HG03442 (cell line): ENCODE results near the gene ZBTB7C.

Source experiments
- ATAC-seq: cut with Tn5 transposase; IDR thresholded peaks from one replicate; pipeline ENCODE4 v1.9.1; 2021; ENCODE audit warnings: mild to moderate bottlenecking, moderate library complexity; ENCODE audit not compliant: unreplicated experiment

Gene ZBTB7C

GRCh38 chr18:48219810-48220499, 189.2 kb downstream of the ZBTB7C start:
- ATAC-seq: no peak

DNA sequence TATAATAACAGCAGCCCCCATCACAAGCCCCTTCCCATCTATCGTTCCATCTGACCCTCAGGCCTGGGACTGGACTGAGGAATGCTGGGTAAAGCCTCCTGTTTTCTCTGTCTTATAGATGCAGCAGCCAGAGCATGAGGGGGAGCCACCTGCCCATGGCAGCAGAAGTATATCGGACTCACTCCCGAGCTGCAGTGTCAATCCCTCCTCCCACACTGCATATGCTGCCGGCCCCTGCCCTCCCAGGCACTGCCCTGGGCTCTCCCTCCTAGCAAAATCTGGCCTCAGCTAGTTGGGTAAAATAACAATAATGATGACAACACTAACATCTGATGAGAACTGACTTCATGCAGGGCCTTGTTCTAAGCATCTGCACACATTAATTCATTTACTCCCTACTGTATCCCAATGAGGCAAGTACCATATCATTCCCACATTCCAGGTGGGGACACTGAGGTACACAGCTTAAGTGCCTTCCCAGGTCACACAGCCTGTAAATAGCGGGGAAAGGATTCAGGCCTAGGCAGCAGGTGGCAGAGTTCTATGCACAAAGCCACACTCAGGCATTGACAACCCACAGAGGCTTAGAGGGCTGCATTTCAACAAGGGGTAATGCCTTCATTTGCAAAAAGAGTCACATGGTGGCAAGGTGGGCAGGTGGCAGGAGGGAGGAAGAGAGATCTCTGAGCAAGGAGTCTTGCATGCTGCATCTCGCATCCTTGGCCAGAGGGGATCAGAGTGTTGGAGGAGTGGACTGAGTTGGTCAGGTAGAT, 190.0 kb downstream of the ZBTB7C start:
- no peak for ATAC-seq

- ATAC-seq: no peak
Observed at GRCh38 chr18:48218285-48219022, 190.7 kb downstream of the ZBTB7C start.

DNA sequence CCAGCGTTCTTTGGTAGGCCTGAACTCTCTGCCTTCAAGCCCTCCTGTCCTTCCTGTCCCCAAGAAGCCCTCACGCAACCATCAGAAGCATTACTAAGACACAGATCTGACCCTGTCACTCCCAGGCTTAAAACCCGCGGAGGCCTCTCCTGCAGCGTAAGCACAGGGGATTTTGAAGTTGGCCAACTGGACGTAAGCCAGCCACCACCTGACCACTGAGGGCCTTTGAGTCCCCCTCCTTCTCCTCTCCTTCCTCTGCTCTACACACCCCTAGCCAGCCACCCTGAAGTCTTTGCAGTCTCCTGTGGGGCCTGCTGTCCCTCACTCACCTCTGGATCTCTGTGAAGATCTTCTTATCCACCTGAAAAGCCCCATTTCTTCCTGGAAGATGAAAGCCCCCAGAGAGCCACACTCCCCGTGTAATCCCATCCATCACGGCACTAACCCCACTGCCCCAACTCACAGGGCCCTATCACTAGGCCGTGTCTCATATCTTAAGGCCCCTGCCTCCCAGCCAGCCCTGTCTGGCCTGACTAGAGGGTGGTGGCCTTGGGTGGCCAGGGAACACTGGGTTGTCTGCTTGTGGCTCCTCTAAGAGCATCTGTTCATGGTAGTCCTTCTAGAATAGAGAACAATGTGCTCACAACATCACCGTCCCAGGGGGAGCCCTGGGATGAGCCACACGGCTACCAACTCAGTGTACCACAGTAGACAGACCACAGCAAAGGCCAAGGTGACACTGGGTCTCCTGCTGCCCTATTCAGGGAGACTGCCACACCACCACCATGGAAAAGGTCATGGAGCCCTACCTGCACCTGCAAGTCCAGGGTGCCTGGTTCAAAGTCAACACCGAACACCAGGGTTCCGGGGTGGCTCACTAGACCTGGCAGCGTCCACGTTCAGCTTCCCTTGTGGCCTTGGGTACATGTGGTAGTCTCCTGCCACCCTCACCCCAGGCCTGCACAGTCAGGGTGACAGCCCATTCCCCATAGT, 191.6 kb downstream of the ZBTB7C start:
- no peak for ATAC-seq

DNA sequence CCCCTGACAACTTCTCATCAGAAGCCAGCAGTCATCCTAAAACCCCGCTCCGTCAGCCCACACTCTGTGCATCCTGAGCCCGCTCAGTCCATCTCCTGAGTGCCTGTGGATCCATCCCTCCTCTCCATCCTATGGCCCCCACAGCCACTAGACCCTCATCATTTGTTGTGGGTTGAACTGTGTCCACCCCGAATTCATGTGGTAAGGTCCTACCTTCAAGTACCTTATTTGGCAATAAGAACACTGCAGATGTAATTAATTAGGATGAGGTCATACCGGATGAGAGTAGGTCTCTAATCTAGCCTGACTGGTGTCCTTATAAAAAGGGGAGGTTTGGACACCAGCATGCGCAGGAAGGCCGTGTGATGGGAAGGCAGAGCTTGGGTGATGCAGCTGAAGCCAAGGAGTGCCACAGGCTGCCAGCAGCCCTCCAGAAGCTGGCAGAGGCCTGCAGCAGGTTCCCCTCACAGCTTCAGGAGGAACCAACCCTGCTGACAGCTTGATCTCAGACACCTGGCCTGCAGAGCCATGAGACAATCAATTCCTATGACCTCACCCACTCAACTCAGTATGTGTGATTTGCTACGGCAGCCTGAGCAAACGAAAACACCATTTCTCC, 192.4 kb downstream of the ZBTB7C start:
- no peak for ATAC-seq

- no peak for ATAC-seq
Observed at GRCh38 chr18:48215876-48216638, 193.1 kb downstream of the ZBTB7C start.

GRCh38 chr18:48213791-48214190, 195.4 kb downstream of the ZBTB7C start:
- ATAC-seq: no peak

- no peak for ATAC-seq
Observed at GRCh38 chr18:48208432-48209140, 200.6 kb downstream of the ZBTB7C start.

DNA sequence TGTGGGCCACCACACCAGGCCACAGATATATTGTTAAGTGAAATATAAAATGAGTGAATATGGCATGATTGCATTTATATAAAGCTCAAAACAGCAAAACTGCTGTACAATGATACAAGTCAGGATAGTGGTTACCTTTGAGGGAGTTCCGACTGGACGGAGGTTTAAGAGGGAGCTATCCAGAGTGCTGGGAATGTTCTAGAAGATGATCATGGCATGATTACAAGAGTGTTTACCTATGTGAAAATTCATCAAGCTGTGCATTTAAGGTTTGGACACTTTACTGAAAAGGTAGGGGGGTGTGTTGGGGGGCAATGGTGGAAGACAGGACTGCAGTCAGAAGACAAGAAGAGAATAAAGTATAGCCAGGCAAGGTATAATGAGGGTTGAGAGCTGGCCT, 201.4 kb downstream of the ZBTB7C start:
- ATAC-seq: no peak

DNA sequence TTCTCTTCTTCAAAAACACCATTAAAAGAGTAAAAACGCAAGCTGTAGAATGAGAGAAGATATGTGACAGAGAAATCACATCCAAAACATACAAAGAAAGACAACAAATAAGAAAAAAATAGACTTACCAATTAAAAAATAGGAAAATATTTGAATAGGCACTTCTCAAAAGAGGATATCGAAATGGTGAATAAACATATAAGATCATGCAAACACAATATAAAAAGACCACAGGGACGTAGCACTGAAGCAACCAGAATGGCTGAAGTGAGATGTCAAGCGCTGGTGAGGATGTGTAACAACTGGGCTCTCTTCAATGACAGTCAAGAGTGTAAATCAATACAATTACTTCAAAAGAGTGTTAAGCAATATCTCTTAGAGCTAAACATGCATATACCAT, 202.3 kb downstream of the ZBTB7C start:
- ATAC-seq: no peak

DNA sequence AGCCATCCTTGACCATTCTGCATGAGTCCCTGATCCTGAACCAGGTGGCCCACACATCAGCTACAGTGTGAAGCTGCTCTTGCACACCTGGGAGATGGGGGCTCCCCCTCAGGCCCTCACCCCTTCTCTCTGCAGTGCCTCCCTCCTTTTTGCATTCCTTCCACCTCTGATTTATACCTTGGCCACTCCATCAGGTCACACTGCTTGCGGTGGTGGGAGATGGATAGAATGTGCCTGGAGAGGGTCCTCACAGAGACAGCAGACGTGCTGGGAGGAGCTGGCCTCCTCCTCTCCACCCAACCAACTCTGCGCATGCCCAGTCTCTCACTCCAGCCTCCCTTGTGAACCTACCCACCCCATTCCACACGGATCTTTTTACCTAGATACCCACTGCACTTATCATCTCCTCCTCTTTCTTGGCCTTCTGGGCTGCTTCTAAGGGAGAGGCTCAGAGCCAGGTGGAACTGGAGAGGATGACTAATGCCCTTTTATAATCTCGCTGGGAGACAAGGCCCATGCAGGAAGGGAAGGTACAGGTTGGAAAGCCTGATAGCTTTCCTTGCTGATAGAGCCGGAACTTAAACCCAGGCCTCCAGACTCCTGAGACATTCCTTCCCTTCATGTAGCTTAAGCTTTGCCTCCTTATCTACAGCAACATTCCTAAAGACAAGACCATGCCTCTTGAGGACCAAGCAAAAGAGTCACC, 205.1 kb downstream of the ZBTB7C start:
- no peak for ATAC-seq

GRCh38 chr18:48203288-48203945, 205.8 kb downstream of the ZBTB7C start:
- no peak for ATAC-seq

- no peak for ATAC-seq
Observed at GRCh38 chr18:48202350-48203260, 206.6 kb downstream of the ZBTB7C start.

GRCh38 chr18:48202006-48202348, 207.2 kb downstream of the ZBTB7C start:
- ATAC-seq: no peak

DNA sequence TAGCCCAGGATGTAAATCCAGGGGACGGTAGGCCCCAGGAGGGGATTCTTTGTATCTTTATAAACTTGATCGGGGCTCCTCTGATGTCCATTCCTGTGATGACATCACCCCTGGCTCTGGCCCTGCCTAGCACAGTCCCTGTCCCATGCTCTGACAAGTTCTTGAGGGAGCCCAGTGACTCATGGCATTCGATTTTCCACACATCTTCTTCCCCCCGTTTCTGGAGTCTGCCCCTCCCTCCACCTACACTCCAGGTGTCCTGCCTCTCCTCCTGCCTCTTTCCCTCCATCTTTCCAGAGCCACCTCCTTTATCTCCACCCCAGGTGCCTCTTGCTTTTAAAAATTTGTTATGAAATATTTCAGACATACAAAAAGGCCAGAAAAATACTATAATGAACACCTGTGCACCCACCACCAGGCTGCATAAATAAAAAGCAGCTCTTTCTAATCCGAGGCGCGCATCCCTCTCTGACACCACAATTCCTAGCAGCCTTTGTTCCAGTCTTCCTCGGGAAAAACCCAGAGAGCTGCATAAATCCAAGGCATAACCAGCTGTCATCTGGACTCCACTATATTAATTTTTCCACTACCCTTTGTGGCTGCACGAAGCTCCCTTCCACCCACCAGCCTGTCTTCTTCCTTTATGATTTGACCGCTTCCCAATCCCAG, 207.7 kb downstream of the ZBTB7C start:
- ATAC-seq: no peak

DNA sequence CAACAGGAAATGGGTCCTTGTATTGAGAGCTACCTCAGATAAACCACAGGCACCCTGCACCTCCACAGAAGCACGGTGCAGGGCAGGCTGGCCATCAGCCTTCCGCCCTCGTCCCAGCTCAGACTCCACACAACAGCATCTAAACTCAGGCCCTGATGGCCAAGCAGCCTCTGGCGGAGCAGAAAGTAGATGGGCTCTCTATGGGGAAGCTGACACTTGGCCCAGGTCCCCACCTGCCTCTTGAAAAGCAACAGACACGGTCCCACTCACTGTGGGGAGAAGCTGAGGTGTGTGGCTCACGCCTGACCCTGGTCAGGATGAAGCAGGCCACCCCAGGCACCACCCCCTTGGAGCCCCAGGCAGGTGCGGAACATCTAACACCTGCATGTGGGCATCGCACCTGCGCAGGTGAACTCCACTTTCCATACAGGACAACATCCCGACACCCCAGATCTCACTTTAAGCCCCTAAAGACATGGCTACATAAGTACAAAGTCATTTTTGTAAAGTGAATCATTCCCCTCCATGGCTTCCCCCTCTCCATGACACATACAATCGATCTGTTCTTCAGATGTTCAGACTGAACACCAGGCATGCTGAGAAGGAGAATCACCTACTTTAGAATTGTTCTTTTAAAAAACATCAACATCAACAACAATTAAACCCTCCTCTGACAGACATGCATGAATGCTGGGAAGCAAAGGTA, 208.4 kb downstream of the ZBTB7C start:
- ATAC-seq: no peak
